H9 (cell line): ENCODE data around the gene DTWD2. TPM values are rescaled to one million over a fixed set of nuclear protein-coding genes. Genes with fewer than 3 reads are reported as not detected.

Experiments
- DNase-seq: peaks from one replicate; pipeline ENCODE4 v3.0.0-alpha.2; 2017
- H2AFZ ChIP-seq: one replicate; pipeline ENCODE4 v1.6.1; 2013; ENCODE audit warnings: mild to moderate bottlenecking, low read length, control low read depth, moderate library complexity
- H2AK5ac ChIP-seq: 2 replicates; pipeline ENCODE4 v1.6.1; 2013; ENCODE audit warnings: low read length, control low read depth, mixed read lengths; ENCODE audit not compliant: insufficient read length
- H2BK120ac ChIP-seq: one replicate; pipeline ENCODE4 v1.6.1; 2013; ENCODE audit warnings: low read depth, mild to moderate bottlenecking, low read length, control low read depth, inconsistent platforms; ENCODE audit not compliant: poor library complexity, severe bottlenecking
- H2BK12ac ChIP-seq: 2 replicates; pipeline ENCODE4 v1.6.1; 2013; ENCODE audit warnings: low read length, control low read depth, mixed read lengths, low read depth; ENCODE audit not compliant: insufficient read length
- H2BK15ac ChIP-seq: 2 replicates; pipeline ENCODE4 v1.6.1; 2013; ENCODE audit warnings: low read depth, low read length, control low read depth
- H2BK20ac ChIP-seq: one replicate; pipeline ENCODE4 v1.6.1; 2013; ENCODE audit warnings: low read depth, mild to moderate bottlenecking, low read length, control low read depth, inconsistent platforms; ENCODE audit not compliant: poor library complexity, severe bottlenecking
- H2BK5ac ChIP-seq: 2 replicates; pipeline ENCODE4 v1.6.1; 2013; ENCODE audit warnings: low read length, control low read depth, mixed read lengths; ENCODE audit not compliant: insufficient read length
- H3K14ac ChIP-seq: 2 replicates; pipeline ENCODE4 v1.6.1; 2013; ENCODE audit warnings: low read length, control low read depth; ENCODE audit not compliant: insufficient read depth
- H3K18ac ChIP-seq: 2 replicates; pipeline ENCODE4 v1.6.1; 2013; ENCODE audit warnings: low read depth, mild to moderate bottlenecking, mixed read lengths, low read length, control low read depth; ENCODE audit not compliant: insufficient read length
- H3K23ac ChIP-seq: 2 replicates; pipeline ENCODE4 v1.6.1; 2013; ENCODE audit warnings: low read length, control low read depth, mixed read lengths, low read depth; ENCODE audit not compliant: insufficient read length
- H3K23me2 ChIP-seq: 2 replicates; pipeline ENCODE4 v1.6.1; 2013; ENCODE audit warnings: low read depth, mild to moderate bottlenecking, mixed read lengths, low read length, control low read depth; ENCODE audit not compliant: insufficient read length, poor library complexity, severe bottlenecking
- H3K27ac ChIP-seq: 2 replicates; pipeline ENCODE4 v1.5.1; 2013; ENCODE audit warnings: low read length, control low read depth, mixed read lengths, low read depth; ENCODE audit not compliant: insufficient read length
- H3K27me3 ChIP-seq: 2 replicates; pipeline ENCODE4 v1.6.1; 2013; ENCODE audit warnings: low read length, control low read depth, inconsistent platforms; ENCODE audit not compliant: insufficient read depth
- H3K4ac ChIP-seq: 2 replicates; pipeline ENCODE4 v1.6.1; 2013; ENCODE audit warnings: low read depth, mild to moderate bottlenecking, control low read depth, inconsistent platforms, low read length, moderate library complexity
- H3K4me1 ChIP-seq: 2 replicates; pipeline ENCODE4 v1.6.1; 2013; ENCODE audit warnings: low read length, control low read depth, inconsistent platforms; ENCODE audit not compliant: insufficient read depth
- H3K4me2 ChIP-seq: 2 replicates; pipeline ENCODE4 v1.6.1; 2013; ENCODE audit warnings: low read length, control low read depth, mixed read lengths; ENCODE audit not compliant: insufficient read length, insufficient read depth
- H3K56ac ChIP-seq: 2 replicates; pipeline ENCODE4 v1.6.1; 2013; ENCODE audit warnings: low read depth, mild to moderate bottlenecking, mixed read lengths, low read length, control low read depth; ENCODE audit not compliant: insufficient read length
- H3K79me1 ChIP-seq: 2 replicates; pipeline ENCODE4 v1.6.1; 2013; ENCODE audit warnings: low read depth, mild to moderate bottlenecking, moderate library complexity, low read length, control low read depth, inconsistent platforms; ENCODE audit not compliant: insufficient read depth, poor library complexity, severe bottlenecking
- H3K79me2 ChIP-seq: 2 replicates; pipeline ENCODE4 v1.6.1; 2013; ENCODE audit warnings: low read length, control low read depth, inconsistent platforms; ENCODE audit not compliant: insufficient read depth
- H3K9ac ChIP-seq: 2 replicates; pipeline ENCODE4 v1.6.1; 2013; ENCODE audit warnings: low read length, control low read depth, mixed read lengths; ENCODE audit not compliant: insufficient read length; ENCODE audit errors: extremely low read depth
- H3K9me3 ChIP-seq: one replicate; pipeline ENCODE4 v1.6.1; 2013; ENCODE audit warnings: low read depth, low read length, inconsistent platforms; ENCODE audit not compliant: control insufficient read depth
- H3T11ph ChIP-seq: one replicate; pipeline ENCODE4 v1.6.1; 2013; ENCODE audit warnings: mild to moderate bottlenecking, low read length, control low read depth, inconsistent platforms
- H4K20me1 ChIP-seq: one replicate; pipeline ENCODE4 v1.6.1; 2013; ENCODE audit not compliant: control insufficient read depth, insufficient read length, insufficient read depth
- H4K5ac ChIP-seq: 2 replicates; pipeline ENCODE4 v1.6.1; 2013; ENCODE audit warnings: low read depth, mild to moderate bottlenecking, mixed read lengths, low read length, control low read depth; ENCODE audit not compliant: insufficient read length
- H4K8ac ChIP-seq: replicated peaks from 2 replicates; pipeline ENCODE4 v1.6.1; 2013; ENCODE audit warnings: low read length, control low read depth, mixed read lengths, low read depth; ENCODE audit not compliant: insufficient read length
- H4K91ac ChIP-seq: 2 replicates; pipeline ENCODE4 v1.6.1; 2013; ENCODE audit warnings: low read depth, mild to moderate bottlenecking, moderate library complexity, mixed read lengths, low read length, control low read depth; ENCODE audit not compliant: insufficient read length
- H3K27ac Mint-ChIP-seq, 3 experiments: 2 replicates in 2 of 3; 3 replicates in 1 of 3; pipeline ENCODE4 v1.8.0; 2020 to 2021; ENCODE audit warnings: mixed read lengths in 3 of 3, mild to moderate bottlenecking in 1 of 3, moderate library complexity in 1 of 3
- H3K27me3 Mint-ChIP-seq: 2 replicates; pipeline ENCODE4 v1.8.0; 2021; ENCODE audit warnings: low read depth, mild to moderate bottlenecking, moderate library complexity, mixed read lengths
- H3K36me3 Mint-ChIP-seq, 3 experiments: 2 replicates in 2 of 3; 3 replicates in 1 of 3; pipeline ENCODE4 v1.8.0; 2020 to 2021; ENCODE audit warnings: low read depth in 3 of 3, mixed read lengths in 3 of 3; ENCODE audit not compliant: insufficient read depth in 1 of 3
- H3K4me1 Mint-ChIP-seq, 2 experiments: 2 replicates each; pipeline ENCODE4 v1.8.0; 2020; ENCODE audit warnings: mixed read lengths in 2 of 2
- H3K4me3 Mint-ChIP-seq, 2 experiments: 2 replicates in 1 of 2; 3 replicates in 1 of 2; pipeline ENCODE4 v1.8.0; 2020 to 2021; ENCODE audit warnings: mild to moderate bottlenecking in 2 of 2, mixed read lengths in 2 of 2, moderate library complexity in 1 of 2
- H3K9me3 Mint-ChIP-seq, 2 experiments: 2 replicates in 1 of 2; 3 replicates in 1 of 2; pipeline ENCODE4 v1.8.0; 2020; ENCODE audit warnings: mild to moderate bottlenecking in 2 of 2, mixed read lengths in 2 of 2, moderate library complexity in 1 of 2
- CTCF ChIP-seq: fragments of 200-600 bp; sonication (generic); conservative IDR thresholded peaks from 3 replicates; pipeline ENCODE4 v1.8.0; 2021; ENCODE audit warnings: antibody characterized with exemption, mild to moderate bottlenecking
- WGBS: extraction: QIAGEN DNeasy Blood & Tissue Kit; methylation state at CpG from one replicate; pipeline ENCODE4 v1.1.7; 2013; ENCODE audit warnings: missing lambda C conversion rate, low lambda C conversion rate, mixed read lengths; ENCODE audit not compliant: insufficient read length; ENCODE audit errors: extremely low coverage; 5-methylcytosine and 5-hydroxymethylcytosine counted together
- total RNA-seq: library from RNA; stranded (reverse); gene quantifications from 2 replicates; pipeline ENCODE4 v1.2.1, GENCODE V29; 2021

Gene DTWD2
- total RNA-seq, 1 experiment from 2014 or later, result 10.8 TPM

- Histone ChIP-seq H3K27me3 (no peaks in the 10 kb centered on the region), H4K5ac (no peak overlapping the region), H3K14ac (no peak overlapping the region), H2AK5ac (no peak overlapping the region), H3T11ph (no peak overlapping the region), H2BK120ac (no peak overlapping the region), H3K4me1 (no peaks in the 10 kb centered on the region), H4K20me1 (no peaks in the 10 kb centered on the region), H3K27ac (no peak overlapping the region), H3K9ac (no peak overlapping the region), H3K18ac (no peak overlapping the region), H3K56ac (no peak overlapping the region), H3K9me3 (no peaks in the 10 kb centered on the region), H3K23me2 (no peaks in the 10 kb centered on the region), H2AFZ (no peak overlapping the region), H2BK20ac (no peak overlapping the region), H2BK5ac (no peak overlapping the region), H3K79me2 (no peaks in the 10 kb centered on the region), H3K4me2 (no peak overlapping the region), H4K8ac (no peak overlapping the region), H3K79me1 (no peaks in the 10 kb centered on the region), H2BK15ac (no peak overlapping the region), H2BK12ac (no peak overlapping the region), H4K91ac (no peak overlapping the region), H3K4ac (no peak overlapping the region), H3K23ac (no peak overlapping the region)
- H3K36me3 Mint-ChIP-seq, result no peaks in the 10 kb centered on the region; a peak in 1 of 7 replicates
- no CpG with 5 or more reads among the region's 1 CpG for WGBS
- DNase-seq, result no peak
- H3K9me3 Mint-ChIP-seq, result no peaks in the 10 kb centered on the region
- no peaks in the 10 kb centered on the region for H3K27me3 Mint-ChIP-seq
- H3K4me3 Mint-ChIP-seq, result no peak overlapping the region
- peaks cover 13 to 17% of the 10 kb centered on the region in 2 experiments for H3K4me1 Mint-ChIP-seq
- no peak for TF ChIP-seq CTCF
- H3K27ac Mint-ChIP-seq, result 0 out of 7 replicates have a peak overlapping the region, but pooled peaks of 1 of the 3 experiments have one; percentile 28
Measured at GRCh38 chr5:118905196-118905595, 83.2 kb downstream of the DTWD2 start.
